IMR-90 (cell line): Measurements from ENCODE around the gene FAM131C. TPM values are rescaled to one million over a fixed set of nuclear protein-coding genes. Genes with fewer than 3 reads are reported as not detected.

ENCODE experiments used
- ATAC-seq: fragments of 200-7000 bp; cut with Tn5 transposase; 2 replicates; pipeline ENCODE4 v1.9.1; 2020; ENCODE audit warnings: low read depth, mild to moderate bottlenecking, moderate library complexity
- BruUV-seq: library from RNA; stranded (reverse); fragments of 400-500 nt; replicated peaks from 2 replicates; lab custom pipeline; 2021; lab: Mats Ljungman, UMichigan
- CTCF ChIA-PET: fragments of 300-600 bp; formaldehyde crosslinking; extraction: SDS; loops from one replicate; lab custom pipeline; 2021; ENCODE audit warnings: antibody characterized with exemption; lab: Yijun Ruan, JAX
- POLR2A ChIA-PET: fragments of 300-600 bp; sonication (Branson Sonifier 250); formaldehyde crosslinking; loops from one replicate; lab custom pipeline; 2022; ENCODE audit warnings: antibody characterized with exemption; ENCODE audit not compliant: unreplicated experiment; lab: Charles Lee
- DNase-seq: peaks from one replicate; pipeline ENCODE4 v3.0.0; 2013
- H2AFZ ChIP-seq: replicated peaks from 2 replicates; pipeline ENCODE3; 2013; ENCODE audit warnings: low read length, mild to moderate bottlenecking; ENCODE audit not compliant: poor library complexity
- H2AK5ac ChIP-seq: 2 replicates; pipeline ENCODE4 v1.6.1; 2013; ENCODE audit warnings: low read depth, low read length, inconsistent platforms
- H2AK9ac ChIP-seq: replicated peaks from 2 replicates; pipeline ENCODE3; 2013; ENCODE audit warnings: mild to moderate bottlenecking, low read depth, low read length, moderate library complexity; ENCODE audit not compliant: poor library complexity
- H2BK120ac ChIP-seq: 2 replicates; pipeline ENCODE4 v1.6.1; 2013; ENCODE audit warnings: low read depth, low read length, inconsistent platforms
- H2BK15ac ChIP-seq: 3 replicates; pipeline ENCODE4 v1.6.1; 2013; ENCODE audit warnings: low read depth, low read length, inconsistent platforms
- H2BK20ac ChIP-seq: 2 replicates; pipeline ENCODE4 v1.6.1; 2013; ENCODE audit warnings: low read depth, mild to moderate bottlenecking, inconsistent platforms, low read length, moderate library complexity
- H2BK5ac ChIP-seq: 2 replicates; pipeline ENCODE4 v1.6.1; 2013; ENCODE audit warnings: mild to moderate bottlenecking, low read depth, low read length, inconsistent platforms; ENCODE audit not compliant: poor library complexity, severe bottlenecking
- H3K14ac ChIP-seq: replicated peaks from 2 replicates; pipeline ENCODE4 v1.6.1; 2013; ENCODE audit warnings: low read depth, low read length, inconsistent platforms
- H3K18ac ChIP-seq: 2 replicates; pipeline ENCODE4 v1.6.1; 2013; ENCODE audit warnings: low read depth, low read length, control low read depth
- H3K23ac ChIP-seq: 2 replicates; pipeline ENCODE4 v1.6.1; 2013; ENCODE audit warnings: low read depth, low read length, inconsistent platforms
- H3K27ac ChIP-seq: 2 replicates; pipeline ENCODE4 v1.5.1; 2013; ENCODE audit warnings: mild to moderate bottlenecking, control low read depth, low read length; ENCODE audit not compliant: insufficient read depth
- H3K27me3 ChIP-seq: 2 replicates; pipeline ENCODE4 v1.6.1; 2013; ENCODE audit warnings: low read length; ENCODE audit not compliant: control insufficient read depth, insufficient read depth
- H3K36me3 ChIP-seq: 2 replicates; pipeline ENCODE4 v1.6.1; 2013; ENCODE audit warnings: low read length, mixed read lengths; ENCODE audit not compliant: control insufficient read depth, insufficient read depth
- H3K4ac ChIP-seq: 2 replicates; pipeline ENCODE4 v1.6.1; 2013; ENCODE audit warnings: low read depth, low read length, inconsistent platforms
- H3K4me1 ChIP-seq: 2 replicates; pipeline ENCODE4 v1.6.1; 2013; ENCODE audit warnings: low read length, mixed read lengths; ENCODE audit not compliant: control insufficient read depth, insufficient read depth
- H3K4me2 ChIP-seq: 2 replicates; pipeline ENCODE4 v1.6.1; 2013; ENCODE audit warnings: low read depth, mild to moderate bottlenecking, control low read depth, low read length, moderate library complexity
- H3K4me3 ChIP-seq: 2 replicates; pipeline ENCODE4 v1.5.1; 2013; ENCODE audit warnings: low read depth, mild to moderate bottlenecking, control low read depth, low read length, moderate library complexity; ENCODE audit not compliant: insufficient read depth
- H3K56ac ChIP-seq: 2 replicates; pipeline ENCODE4 v1.6.1; 2013; ENCODE audit warnings: low read length, inconsistent platforms; ENCODE audit not compliant: insufficient read depth; ENCODE audit errors: extremely low read depth
- H3K79me1 ChIP-seq, 2 experiments: 2 replicates each; pipeline ENCODE4 v1.6.1; 2013; ENCODE audit warnings: low read length in 2 of 2, inconsistent platforms in 1 of 2, low read depth in 1 of 2
- H3K9ac ChIP-seq: 2 replicates; pipeline ENCODE4 v1.6.1; 2013; ENCODE audit warnings: low read depth, low read length, control low read depth
- H3K9me1 ChIP-seq: 2 replicates; pipeline ENCODE4 v1.6.1; 2013; ENCODE audit warnings: low read length, inconsistent platforms; ENCODE audit not compliant: insufficient read depth
- H3K9me3 ChIP-seq: 2 replicates; pipeline ENCODE4 v1.6.1; 2013; ENCODE audit warnings: low read length; ENCODE audit not compliant: control insufficient read depth, insufficient read depth
- H4K20me1 ChIP-seq: 2 replicates; pipeline ENCODE4 v1.6.1; 2013; ENCODE audit warnings: low read length, inconsistent platforms; ENCODE audit not compliant: insufficient read depth
- H4K5ac ChIP-seq: 2 replicates; pipeline ENCODE4 v1.6.1; 2013; ENCODE audit warnings: mild to moderate bottlenecking, low read depth, low read length, control low read depth
- H4K8ac ChIP-seq, 2 experiments: 2 replicates each; pipeline ENCODE4 v1.6.1; 2013; ENCODE audit warnings: low read depth in 2 of 2, low read length in 2 of 2, control low read depth in 1 of 2, inconsistent platforms in 1 of 2
- H4K91ac ChIP-seq: 2 replicates; pipeline ENCODE4 v1.6.1; 2013; ENCODE audit warnings: low read depth, low read length, inconsistent platforms; ENCODE audit not compliant: insufficient read depth
- BHLHE40 ChIP-seq: fragments of 150-350 bp; IDR thresholded peaks from 2 replicates; pipeline ENCODE4 v1.6.1; 2016; ENCODE audit warnings: mild to moderate bottlenecking, low read depth, low read length
- CEBPB ChIP-seq: IDR thresholded peaks from 2 replicates; pipeline ENCODE4 v1.6.1; 2012; ENCODE audit warnings: low read depth, low read length, improper control_type of control experiment
- CHD1 ChIP-seq: IDR thresholded peaks from 2 replicates; pipeline ENCODE4 v1.6.1; 2012; ENCODE audit warnings: low read depth, low read length, improper control_type of control experiment
- FOS ChIP-seq: fragments of 150-350 bp; IDR thresholded peaks from 2 replicates; pipeline ENCODE4 v1.6.1; 2016; ENCODE audit warnings: low read depth, low read length
- MAFK ChIP-seq: IDR thresholded peaks from 2 replicates; pipeline ENCODE4 v1.6.1; 2012; ENCODE audit warnings: low read depth, low read length, improper control_type of control experiment
- MAZ ChIP-seq: IDR thresholded peaks from 2 replicates; pipeline ENCODE4 v1.6.1; 2012; ENCODE audit warnings: low read depth, mild to moderate bottlenecking, low read length, improper control_type of control experiment, moderate library complexity, borderline replicate concordance
- MXI1 ChIP-seq: IDR thresholded peaks from 2 replicates; pipeline ENCODE4 v1.6.1; 2012; ENCODE audit warnings: low read depth, mild to moderate bottlenecking, low read length, moderate library complexity, borderline replicate concordance
- NFE2L2 ChIP-seq: fragments of 150-350 bp; IDR thresholded peaks from 2 replicates; pipeline ENCODE4 v1.6.1; 2016; ENCODE audit warnings: low read depth, mild to moderate bottlenecking, low read length
- POLR2A ChIP-seq: IDR thresholded peaks from 2 replicates; pipeline ENCODE4 v1.6.1; 2012; ENCODE audit warnings: mild to moderate bottlenecking, low read depth, low read length
- RAD21 ChIP-seq: IDR thresholded peaks from 2 replicates; pipeline ENCODE4 v1.6.1; 2012; ENCODE audit warnings: low read length, improper control_type of control experiment
- RCOR1 ChIP-seq: IDR thresholded peaks from 2 replicates; pipeline ENCODE4 v1.6.1; 2012; ENCODE audit warnings: mild to moderate bottlenecking, low read length, improper control_type of control experiment; ENCODE audit not compliant: insufficient replicate concordance
- RFX5 ChIP-seq: IDR thresholded peaks from 2 replicates; pipeline ENCODE4 v1.8.0; 2012; ENCODE audit warnings: low read depth, mild to moderate bottlenecking, low read length, moderate library complexity
- SMC3 ChIP-seq: fragments of 150-350 bp; IDR thresholded peaks from 2 replicates; pipeline ENCODE4 v1.6.1; 2016; ENCODE audit warnings: low read depth, mild to moderate bottlenecking, antibody characterized with exemption, low read length, moderate library complexity
- USF2 ChIP-seq: fragments of 150-350 bp; IDR thresholded peaks from 2 replicates; pipeline ENCODE4 v1.6.1; 2017; ENCODE audit warnings: mild to moderate bottlenecking, antibody characterized with exemption, low read length, low read depth
- WGBS, 2 experiments: methylation state at CpG; one replicate each; pipeline versions ENCODE4 v1.1.5 to v1.1.7; 2013; ENCODE audit warnings: missing lambda C conversion rate in 2 of 2; ENCODE audit not compliant: insufficient read length in 1 of 2; ENCODE audit errors: extremely low coverage in 2 of 2; 5-methylcytosine and 5-hydroxymethylcytosine counted together
- dilution Hi-C: fragments of 300-500 bp; cut with HindIII; formaldehyde crosslinking; loops from one replicate; pipeline ENCODE4 v1.14.3; 2018; ENCODE audit warnings: low sequenced_read_pairs; ENCODE audit not compliant: unreplicated experiment
- in situ Hi-C: fragments of 300-500 bp; cut with MboI; formaldehyde crosslinking; loops from 3 replicates; pipeline ENCODE4 v1.14.3; 2019; ENCODE audit warnings: low sequenced_read_pairs, inconsistent platforms, mixed read lengths
- intact Hi-C: fragments of 100-400 bp; cut with micrococcal nuclease; formaldehyde crosslinking; loops from 2 replicates; pipeline ENCODE4 v1.10.0; 2022
- polyA plus RNA-seq, 3 experiments: library from polyadenylated mRNA; depleted of rRNA; stranded (reverse); fragments of >200 nt; gene quantifications; 2 replicates each; pipeline ENCODE4 v1.2.3, GENCODE V29; 2012; ENCODE audit warnings: low replicate concordance in 1 of 3
- total RNA-seq: library from RNA; depleted of rRNA; stranded (reverse); fragments of >200 nt; gene quantifications from 2 replicates; pipeline ENCODE4 v1.2.3, GENCODE V29; 2012
- TF ChIP-seq, protein P1 (sequence below): conservative IDR thresholded peaks from 2 replicates; pipeline ENCODE4 v1.5.1; 2012; ENCODE audit warnings: mild to moderate bottlenecking, low read depth, low read length, improper control_type of control experiment
- TF ChIP-seq, protein P2 (sequence below): fragments of 150-350 bp; IDR thresholded peaks from 2 replicates; pipeline ENCODE4 v1.6.1; 2016; ENCODE audit warnings: low read depth, mild to moderate bottlenecking, low read length, moderate library complexity, borderline replicate concordance

Gene FAM131C
- total and polyA plus RNA-seq, 2 of the 4 experiments (the other 2 are of a cell fraction) = 0.18 to 1.0 TPM

GRCh38 chr1:16047791-16048475, 25.5 kb downstream of the FAM131C start:
- Histone ChIP-seq H3K14ac (no peak overlapping the region), H2BK120ac (no peak overlapping the region), H2BK15ac (no peak overlapping the region), H3K4me2 (no peak overlapping the region), H3K18ac (no peak overlapping the region), H3K9me1 (no peaks in the 10 kb centered on the region), H2BK20ac (no peak overlapping the region), H4K20me1 (no peaks in the 10 kb centered on the region), H3K4me1 (no peaks in the 10 kb centered on the region), H3K4ac (no peak overlapping the region), H3K9ac (no peak overlapping the region), H3K9me3 (no peaks in the 10 kb centered on the region), H2AK5ac (no peak overlapping the region), H4K5ac (no peak overlapping the region), H3K79me1 (no peaks in the 10 kb centered on the region), H3K36me3 (no peaks in the 10 kb centered on the region), H2BK5ac (no peak overlapping the region), H4K91ac (no peak overlapping the region), H3K27ac (no peak overlapping the region), H2AFZ (no peak overlapping the region), H3K23ac (no peak overlapping the region), H2AK9ac (no peak overlapping the region), H4K8ac (no peak overlapping the region), H3K27me3 (peaks cover 29% of the 10 kb centered on the region; the same call in 1 of the 2 replicates), H3K56ac (no peak overlapping the region), H3K4me3 (no peak overlapping the region)
- DNase-seq = no peak
- dilution Hi-C loops = no loop called here
- no peak for ATAC-seq
- in situ Hi-C loops = no loop called here
- POLR2A ChIA-PET = no interaction called here
- no TSS peak for BruUV-seq
- CTCF ChIA-PET = no interaction called here
- TF ChIP-seq NFE2L2 = no peak
- no peak for TF ChIP-seq BHLHE40
- TF ChIP-seq RAD21 = no peak
- TF ChIP-seq, protein P1, sequence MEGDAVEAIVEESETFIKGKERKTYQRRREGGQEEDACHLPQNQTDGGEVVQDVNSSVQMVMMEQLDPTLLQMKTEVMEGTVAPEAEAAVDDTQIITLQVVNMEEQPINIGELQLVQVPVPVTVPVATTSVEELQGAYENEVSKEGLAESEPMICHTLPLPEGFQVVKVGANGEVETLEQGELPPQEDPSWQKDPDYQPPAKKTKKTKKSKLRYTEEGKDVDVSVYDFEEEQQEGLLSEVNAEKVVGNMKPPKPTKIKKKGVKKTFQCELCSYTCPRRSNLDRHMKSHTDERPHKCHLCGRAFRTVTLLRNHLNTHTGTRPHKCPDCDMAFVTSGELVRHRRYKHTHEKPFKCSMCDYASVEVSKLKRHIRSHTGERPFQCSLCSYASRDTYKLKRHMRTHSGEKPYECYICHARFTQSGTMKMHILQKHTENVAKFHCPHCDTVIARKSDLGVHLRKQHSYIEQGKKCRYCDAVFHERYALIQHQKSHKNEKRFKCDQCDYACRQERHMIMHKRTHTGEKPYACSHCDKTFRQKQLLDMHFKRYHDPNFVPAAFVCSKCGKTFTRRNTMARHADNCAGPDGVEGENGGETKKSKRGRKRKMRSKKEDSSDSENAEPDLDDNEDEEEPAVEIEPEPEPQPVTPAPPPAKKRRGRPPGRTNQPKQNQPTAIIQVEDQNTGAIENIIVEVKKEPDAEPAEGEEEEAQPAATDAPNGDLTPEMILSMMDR = no peak
- TF ChIP-seq CHD1 = no peak
- no peak for TF ChIP-seq MXI1
- no peak for TF ChIP-seq FOS
- TF ChIP-seq POLR2A = no peak
- TF ChIP-seq USF2 = no peak
- no peak for TF ChIP-seq SMC3
- no peak for TF ChIP-seq CEBPB
- TF ChIP-seq MAZ = no peak
- TF ChIP-seq, protein P2, sequence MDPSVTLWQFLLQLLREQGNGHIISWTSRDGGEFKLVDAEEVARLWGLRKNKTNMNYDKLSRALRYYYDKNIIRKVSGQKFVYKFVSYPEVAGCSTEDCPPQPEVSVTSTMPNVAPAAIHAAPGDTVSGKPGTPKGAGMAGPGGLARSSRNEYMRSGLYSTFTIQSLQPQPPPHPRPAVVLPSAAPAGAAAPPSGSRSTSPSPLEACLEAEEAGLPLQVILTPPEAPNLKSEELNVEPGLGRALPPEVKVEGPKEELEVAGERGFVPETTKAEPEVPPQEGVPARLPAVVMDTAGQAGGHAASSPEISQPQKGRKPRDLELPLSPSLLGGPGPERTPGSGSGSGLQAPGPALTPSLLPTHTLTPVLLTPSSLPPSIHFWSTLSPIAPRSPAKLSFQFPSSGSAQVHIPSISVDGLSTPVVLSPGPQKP = no peak
- TF ChIP-seq MAFK = no peak
- no peak for TF ChIP-seq RCOR1
- TF ChIP-seq RFX5 = no peak
- intact Hi-C loops = no loop called here
- 33% methylated on average over 3 of the region's 19 CpGs; no CpG with 5 or more reads in 1 of the 2 experiments for WGBS, 2 experiments
